Activated T-helper 1 cell treated with anti-CD3 and anti-CD28 coated beads, Interleukin-2, amount 50 U/mL, for 16 hours (primary cell): ENCODE measurements around the gene ACBD4.
A peak's percentile ranks its signal among the peaks of the same experiment; 100 is the strongest.

Source experiments
- DNase-seq, 2 donors: peaks; one replicate each; pipeline ENCODE4 v3.0.0-alpha.2; 2020; ENCODE audit warnings: low read depth in 1 of 2, low spot score in 1 of 2

The ACBD4 gene

DNA sequence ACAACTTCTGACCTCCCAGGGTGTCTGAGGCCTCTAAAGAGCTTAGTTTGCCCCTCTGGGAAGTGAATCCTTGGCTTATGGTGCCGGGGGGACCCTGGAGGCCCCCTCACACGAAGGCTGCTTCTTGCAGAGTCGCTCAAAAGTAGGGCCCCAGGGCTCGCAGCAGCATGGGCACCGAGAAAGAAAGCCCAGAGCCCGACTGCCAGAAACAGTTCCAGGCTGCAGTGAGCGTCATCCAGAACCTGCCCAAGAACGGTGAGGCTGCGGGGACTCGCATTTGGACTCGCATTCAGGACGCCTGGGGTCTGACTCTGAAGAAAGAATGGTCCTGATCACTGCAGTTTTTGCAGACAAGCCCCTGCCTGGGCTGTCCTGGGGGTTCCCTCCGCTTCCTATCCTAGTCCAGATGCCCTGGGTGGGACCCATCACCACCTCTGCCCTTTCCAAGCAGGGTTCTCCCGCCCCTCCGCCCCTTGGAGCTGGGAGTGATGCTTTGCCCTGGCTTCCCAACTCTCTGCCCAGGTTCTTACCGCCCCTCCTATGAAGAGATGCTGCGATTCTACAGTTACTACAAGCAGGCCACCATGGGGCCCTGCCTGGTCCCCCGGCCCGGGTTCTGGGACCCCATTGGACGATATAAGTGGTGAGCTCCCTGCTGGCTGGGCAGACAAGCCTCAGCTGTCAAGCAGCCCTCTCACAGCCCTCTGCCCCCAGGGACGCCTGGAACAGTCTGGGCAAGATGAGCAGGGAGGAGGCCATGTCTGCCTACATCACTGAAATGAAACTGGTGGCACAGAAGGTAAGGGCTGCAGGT lies 698 bp downstream of the ACBD4 start:
- DNase-seq = no peak

DNA sequence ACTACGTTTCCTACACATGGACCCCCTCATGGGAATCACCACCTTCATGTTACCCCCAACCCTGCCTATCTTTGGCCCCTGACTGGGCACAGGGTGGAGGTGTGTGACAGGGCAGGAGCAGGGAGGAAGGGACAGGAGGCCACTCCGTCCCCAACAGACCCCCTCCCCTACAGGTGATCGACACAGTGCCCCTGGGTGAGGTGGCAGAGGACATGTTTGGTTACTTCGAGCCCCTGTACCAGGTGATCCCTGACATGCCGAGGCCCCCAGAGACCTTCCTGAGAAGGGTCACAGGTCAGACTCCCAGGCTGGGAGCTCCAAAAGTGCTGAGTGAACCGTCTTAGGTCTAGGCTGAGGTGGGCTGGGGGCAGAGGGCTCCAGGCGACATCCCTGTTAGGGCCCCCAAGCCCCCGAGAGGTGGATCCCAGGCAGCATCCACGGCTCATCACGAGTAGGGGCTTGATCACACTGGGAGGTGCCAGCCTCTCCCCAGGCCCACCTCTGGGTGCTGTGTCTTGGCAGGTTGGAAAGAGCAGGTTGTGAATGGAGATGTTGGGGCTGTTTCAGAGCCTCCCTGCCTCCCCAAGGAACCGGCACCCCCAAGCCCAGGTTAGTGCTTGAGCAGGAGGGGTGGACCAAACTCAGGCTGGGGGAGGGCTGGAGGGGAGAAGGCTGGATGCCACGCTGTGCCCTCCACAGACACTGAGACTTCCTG lies 1.5 kb downstream of the ACBD4 start:
- no peak for DNase-seq

- DNase-seq = no peak
Measured at GRCh38 chr17:45137561-45138305, 2.2 kb downstream of the ACBD4 start.

DNA sequence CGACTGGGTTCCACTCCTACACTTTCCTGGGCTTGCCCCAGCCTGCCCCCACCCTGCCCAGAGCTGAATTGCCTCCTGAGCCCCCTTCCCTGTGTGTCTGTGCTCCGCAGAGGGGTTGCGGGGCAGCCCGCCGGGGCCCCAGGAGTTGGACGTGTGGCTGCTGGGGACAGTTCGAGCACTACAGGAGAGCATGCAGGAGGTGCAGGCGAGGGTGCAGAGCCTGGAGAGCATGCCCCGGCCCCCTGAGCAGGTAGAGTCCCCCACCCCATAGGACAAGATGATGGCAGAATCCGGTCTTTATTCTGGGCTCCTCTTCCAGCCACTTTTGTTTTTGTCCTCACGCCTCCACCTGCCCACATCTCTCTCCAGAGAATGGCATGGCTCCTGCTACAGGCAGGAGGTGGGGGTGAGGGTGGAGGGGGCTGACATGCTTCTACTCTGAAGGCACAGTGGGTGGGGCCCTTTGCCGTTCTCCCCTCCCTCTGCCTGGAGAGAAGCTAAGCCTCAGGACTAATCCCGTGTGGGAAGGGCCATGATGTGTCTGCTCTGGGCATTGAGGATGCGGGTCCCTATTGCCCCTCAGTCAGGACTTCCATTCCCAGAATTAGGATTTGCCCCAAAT lies 3.5 kb downstream of the ACBD4 start:
- no peak for DNase-seq

DNA sequence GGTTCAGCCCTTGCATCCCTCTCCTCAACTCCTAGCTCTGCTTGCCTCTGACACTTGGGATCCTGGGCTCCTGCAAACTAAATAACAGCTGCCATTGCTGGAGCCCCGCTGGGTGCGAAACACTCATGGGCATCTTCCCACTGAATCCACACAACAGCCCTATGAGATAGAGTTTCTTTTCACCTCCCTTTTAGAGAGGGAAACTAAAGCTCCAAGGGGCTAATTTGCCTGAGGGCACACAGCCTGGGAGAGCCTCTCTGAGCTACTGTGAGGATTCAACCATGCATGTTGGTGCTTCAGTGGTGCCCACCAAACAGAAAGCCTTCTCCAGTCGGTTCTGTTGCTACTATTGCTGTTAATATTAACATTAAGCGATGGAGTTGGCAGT lies 4.0 kb downstream of the ACBD4 start:
- no peak for DNase-seq

GRCh38 chr17:45143094-45143670 lies 7.7 kb downstream of the ACBD4 start:
- DNase-seq = no peak

GRCh38 chr17:45143767-45144198 lies 8.3 kb downstream of the ACBD4 start:
- DNase-seq = no peak

- no peak for DNase-seq
Measured at GRCh38 chr17:45144199-45145034, 8.9 kb downstream of the ACBD4 start.

DNA sequence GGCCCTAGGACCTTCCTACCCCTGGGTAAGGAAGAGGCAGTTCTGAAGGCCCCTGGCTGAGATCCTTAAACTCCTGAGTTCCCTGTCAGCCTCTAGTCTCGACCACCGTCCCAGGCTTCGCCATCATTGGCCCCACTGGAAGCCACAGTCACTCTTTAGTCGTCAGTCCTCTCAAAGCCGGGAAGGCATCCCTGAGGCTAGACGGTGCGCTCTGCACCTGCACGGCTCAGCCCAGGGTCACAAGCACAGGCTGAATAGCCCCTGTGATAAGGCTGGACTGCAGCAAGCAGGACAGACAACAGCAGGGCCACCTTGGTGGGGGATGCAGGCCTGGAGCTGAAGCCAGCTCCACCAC lies 9.5 kb downstream of the ACBD4 start:
- DNase-seq = no peak

DNA sequence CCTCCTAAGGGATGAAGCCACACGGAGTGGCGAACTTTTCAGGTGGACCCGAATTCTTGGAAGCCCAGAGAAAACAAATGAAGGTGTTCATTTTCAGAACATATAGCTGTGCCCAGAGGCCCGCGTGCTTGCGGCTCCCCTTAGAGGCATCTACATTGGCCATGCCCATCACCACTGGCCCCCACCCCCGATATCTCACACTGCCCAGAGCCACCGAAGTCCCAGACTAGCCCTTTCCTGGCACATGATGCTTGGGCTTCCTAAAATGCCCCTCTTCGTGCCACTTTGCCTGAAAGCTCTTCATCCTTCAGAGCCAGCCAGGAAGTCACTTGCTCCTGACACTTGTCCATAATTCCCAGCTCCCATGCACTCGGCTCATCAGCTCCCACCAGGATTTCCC lies 10.7 kb downstream of the ACBD4 start:
- no peak for DNase-seq

DNA sequence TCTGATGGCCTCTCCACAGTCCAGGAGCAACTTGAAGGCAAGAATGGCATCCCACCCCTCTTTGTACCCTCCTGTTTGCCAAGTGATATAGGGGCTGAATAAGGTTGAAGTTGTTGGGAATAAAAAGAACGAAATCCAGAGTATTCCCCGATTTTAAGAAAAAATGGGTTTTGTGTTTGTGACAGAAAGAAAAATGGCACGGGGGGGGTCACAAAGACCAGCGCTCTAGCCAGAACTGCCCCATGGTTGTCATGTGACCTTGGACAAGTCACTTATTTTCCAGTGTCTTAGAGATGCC lies 11.1 kb downstream of the ACBD4 start:
- no peak for DNase-seq

GRCh38 chr17:45146890-45147580 lies 11.5 kb downstream of the ACBD4 start:
- no peak for DNase-seq

GRCh38 chr17:45147581-45148182 lies 12.2 kb downstream of the ACBD4 start:
- DNase-seq = peak; percentile 53 to 59

- DNase-seq = peak; percentile 97 to 98
Measured at GRCh38 chr17:45148183-45149036, 12.9 kb downstream of the ACBD4 start, which contains the start of gene HEXIM1. Gene HEXIM1 (plus strand): TSS chr17:45148475. CDS start chr17:45149191, 716 bp downstream.

DNA sequence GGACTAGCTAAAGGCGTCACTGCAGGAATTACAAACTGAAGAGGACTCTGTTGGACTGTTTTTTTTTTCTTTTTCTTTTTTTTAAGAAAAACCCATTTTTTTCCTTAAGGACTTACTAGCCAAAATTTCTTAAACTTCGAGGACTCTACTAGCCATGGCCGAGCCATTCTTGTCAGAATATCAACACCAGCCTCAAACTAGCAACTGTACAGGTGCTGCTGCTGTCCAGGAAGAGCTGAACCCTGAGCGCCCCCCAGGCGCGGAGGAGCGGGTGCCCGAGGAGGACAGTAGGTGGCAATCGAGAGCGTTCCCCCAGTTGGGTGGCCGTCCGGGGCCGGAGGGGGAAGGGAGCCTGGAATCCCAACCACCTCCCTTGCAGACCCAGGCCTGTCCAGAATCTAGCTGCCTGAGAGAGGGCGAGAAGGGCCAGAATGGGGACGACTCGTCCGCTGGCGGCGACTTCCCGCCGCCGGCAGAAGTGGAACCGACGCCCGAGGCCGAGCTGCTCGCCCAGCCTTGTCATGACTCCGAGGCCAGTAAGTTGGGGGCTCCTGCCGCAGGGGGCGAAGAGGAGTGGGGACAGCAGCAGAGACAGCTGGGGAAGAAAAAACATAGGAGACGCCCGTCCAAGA lies 13.7 kb downstream of the ACBD4 start:
- peak; percentile 38 to 61 for DNase-seq

- no peak for DNase-seq
Measured at GRCh38 chr17:45149669-45150664, 14.5 kb downstream of the ACBD4 start.
